HL-60 (cell line): Measurements from ENCODE around the gene ZBTB6.
"Not testable (repeated sequence)": the region's sequence is repeated elsewhere in the genome, so short reads cannot be mapped to it uniquely, and the experiment has no call there.

Experiments
- DNase-seq, 2 experiments: peaks; one replicate each; pipeline ENCODE4 v3.0.0-alpha.2; 2010 to 2020; ENCODE audit warnings: low read depth in 1 of 2, low spot score in 1 of 2
- H3K27ac ChIP-seq: fragments of 250-450 bp; sonication (Bioruptor Pico); replicated peaks from 2 replicates; pipeline ENCODE4 v1.5.1; 2020; ENCODE audit warnings: mild to moderate bottlenecking, moderate library complexity
- H3K27me3 ChIP-seq: fragments of 250-450 bp; sonication (Bioruptor Pico); 2 replicates; pipeline ENCODE4 v1.5.1; 2021; ENCODE audit warnings: mild to moderate bottlenecking, moderate library complexity; ENCODE audit not compliant: insufficient read depth, poor library complexity, severe bottlenecking
- H3K4me3 ChIP-seq: replicated peaks from 2 replicates; pipeline ENCODE4 v1.5.1; 2011; ENCODE audit warnings: mild to moderate bottlenecking, control low read depth, low read length; ENCODE audit not compliant: insufficient read depth
- GABPA ChIP-seq: IDR thresholded peaks from 2 replicates; pipeline ENCODE4 v1.6.1; 2012; ENCODE audit warnings: low read depth
- POLR2AphosphoS5 ChIP-seq: IDR thresholded peaks from 2 replicates; pipeline ENCODE4 v1.6.1; 2012; ENCODE audit warnings: low read depth
- SPI1 ChIP-seq: IDR thresholded peaks from 2 replicates; pipeline ENCODE4 v1.6.1; 2012; ENCODE audit warnings: low read depth, mild to moderate bottlenecking, borderline replicate concordance
- TF ChIP-seq, protein P1 (sequence below): IDR thresholded peaks from one replicate; pipeline ENCODE4 v1.5.1; 2011; ENCODE audit warnings: low read length, control low read depth, inconsistent platforms; ENCODE audit not compliant: insufficient read depth
- TF ChIP-seq, protein P2 (sequence below): IDR thresholded peaks from 2 replicates; pipeline ENCODE4 v1.6.1; 2012; ENCODE audit warnings: low read depth; ENCODE audit not compliant: insufficient replicate concordance

Gene ZBTB6

GRCh38 chr9:122875523-122875922 is 37.6 kb downstream of the ZBTB6 start:
- no peak for DNase-seq
- Histone ChIP-seq H3K27me3 (no peaks in the 10 kb centered on the region), H3K27ac (no peak overlapping the region), H3K4me3 (no peak overlapping the region)
- TF ChIP-seq, protein P1, sequence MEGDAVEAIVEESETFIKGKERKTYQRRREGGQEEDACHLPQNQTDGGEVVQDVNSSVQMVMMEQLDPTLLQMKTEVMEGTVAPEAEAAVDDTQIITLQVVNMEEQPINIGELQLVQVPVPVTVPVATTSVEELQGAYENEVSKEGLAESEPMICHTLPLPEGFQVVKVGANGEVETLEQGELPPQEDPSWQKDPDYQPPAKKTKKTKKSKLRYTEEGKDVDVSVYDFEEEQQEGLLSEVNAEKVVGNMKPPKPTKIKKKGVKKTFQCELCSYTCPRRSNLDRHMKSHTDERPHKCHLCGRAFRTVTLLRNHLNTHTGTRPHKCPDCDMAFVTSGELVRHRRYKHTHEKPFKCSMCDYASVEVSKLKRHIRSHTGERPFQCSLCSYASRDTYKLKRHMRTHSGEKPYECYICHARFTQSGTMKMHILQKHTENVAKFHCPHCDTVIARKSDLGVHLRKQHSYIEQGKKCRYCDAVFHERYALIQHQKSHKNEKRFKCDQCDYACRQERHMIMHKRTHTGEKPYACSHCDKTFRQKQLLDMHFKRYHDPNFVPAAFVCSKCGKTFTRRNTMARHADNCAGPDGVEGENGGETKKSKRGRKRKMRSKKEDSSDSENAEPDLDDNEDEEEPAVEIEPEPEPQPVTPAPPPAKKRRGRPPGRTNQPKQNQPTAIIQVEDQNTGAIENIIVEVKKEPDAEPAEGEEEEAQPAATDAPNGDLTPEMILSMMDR = no peak
- no peak for TF ChIP-seq GABPA
- TF ChIP-seq POLR2AphosphoS5 = no peak
- no peak for TF ChIP-seq SPI1
- TF ChIP-seq, protein P2, sequence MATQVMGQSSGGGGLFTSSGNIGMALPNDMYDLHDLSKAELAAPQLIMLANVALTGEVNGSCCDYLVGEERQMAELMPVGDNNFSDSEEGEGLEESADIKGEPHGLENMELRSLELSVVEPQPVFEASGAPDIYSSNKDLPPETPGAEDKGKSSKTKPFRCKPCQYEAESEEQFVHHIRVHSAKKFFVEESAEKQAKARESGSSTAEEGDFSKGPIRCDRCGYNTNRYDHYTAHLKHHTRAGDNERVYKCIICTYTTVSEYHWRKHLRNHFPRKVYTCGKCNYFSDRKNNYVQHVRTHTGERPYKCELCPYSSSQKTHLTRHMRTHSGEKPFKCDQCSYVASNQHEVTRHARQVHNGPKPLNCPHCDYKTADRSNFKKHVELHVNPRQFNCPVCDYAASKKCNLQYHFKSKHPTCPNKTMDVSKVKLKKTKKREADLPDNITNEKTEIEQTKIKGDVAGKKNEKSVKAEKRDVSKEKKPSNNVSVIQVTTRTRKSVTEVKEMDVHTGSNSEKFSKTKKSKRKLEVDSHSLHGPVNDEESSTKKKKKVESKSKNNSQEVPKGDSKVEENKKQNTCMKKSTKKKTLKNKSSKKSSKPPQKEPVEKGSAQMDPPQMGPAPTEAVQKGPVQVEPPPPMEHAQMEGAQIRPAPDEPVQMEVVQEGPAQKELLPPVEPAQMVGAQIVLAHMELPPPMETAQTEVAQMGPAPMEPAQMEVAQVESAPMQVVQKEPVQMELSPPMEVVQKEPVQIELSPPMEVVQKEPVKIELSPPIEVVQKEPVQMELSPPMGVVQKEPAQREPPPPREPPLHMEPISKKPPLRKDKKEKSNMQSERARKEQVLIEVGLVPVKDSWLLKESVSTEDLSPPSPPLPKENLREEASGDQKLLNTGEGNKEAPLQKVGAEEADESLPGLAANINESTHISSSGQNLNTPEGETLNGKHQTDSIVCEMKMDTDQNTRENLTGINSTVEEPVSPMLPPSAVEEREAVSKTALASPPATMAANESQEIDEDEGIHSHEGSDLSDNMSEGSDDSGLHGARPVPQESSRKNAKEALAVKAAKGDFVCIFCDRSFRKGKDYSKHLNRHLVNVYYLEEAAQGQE = no peak

DNA sequence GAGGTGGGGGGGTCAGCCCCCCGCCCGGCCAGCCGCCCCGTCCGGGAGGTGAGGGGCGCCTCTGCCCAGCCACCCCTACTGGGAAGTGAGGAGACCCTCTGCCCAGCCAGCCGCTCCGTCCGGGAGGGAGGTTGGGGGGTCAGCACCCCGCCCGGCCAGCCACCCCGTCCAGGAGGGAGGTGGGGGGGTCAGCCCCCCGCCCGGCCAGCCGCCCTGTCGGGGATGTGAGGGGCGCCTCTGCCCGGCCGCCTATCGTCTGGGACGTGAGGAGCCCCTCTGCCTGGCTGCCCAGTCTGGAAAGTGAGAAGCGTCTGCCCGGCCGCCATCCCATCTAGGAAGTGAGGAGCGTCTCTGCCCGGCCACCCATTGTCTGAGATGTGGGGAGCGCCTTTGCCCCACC is 45.8 kb downstream of the ZBTB6 start:
- H3K4me3 ChIP-seq, DNase-seq, H3K27me3 ChIP-seq, H3K27ac ChIP-seq: not testable (repeated sequence)

- Histone ChIP-seq H3K27me3 (no peaks in the 10 kb centered on the region), H3K4me3 (no peak overlapping the region), H3K27ac (no peak overlapping the region)
- no peak for DNase-seq
- TF ChIP-seq, protein P1 = no peak
- TF ChIP-seq POLR2AphosphoS5 = no peak
- TF ChIP-seq, protein P2 = no peak
- TF ChIP-seq GABPA = no peak
- no peak for TF ChIP-seq SPI1
Measured at GRCh38 chr9:122866079-122866478, 47.0 kb downstream of the ZBTB6 start.

DNA sequence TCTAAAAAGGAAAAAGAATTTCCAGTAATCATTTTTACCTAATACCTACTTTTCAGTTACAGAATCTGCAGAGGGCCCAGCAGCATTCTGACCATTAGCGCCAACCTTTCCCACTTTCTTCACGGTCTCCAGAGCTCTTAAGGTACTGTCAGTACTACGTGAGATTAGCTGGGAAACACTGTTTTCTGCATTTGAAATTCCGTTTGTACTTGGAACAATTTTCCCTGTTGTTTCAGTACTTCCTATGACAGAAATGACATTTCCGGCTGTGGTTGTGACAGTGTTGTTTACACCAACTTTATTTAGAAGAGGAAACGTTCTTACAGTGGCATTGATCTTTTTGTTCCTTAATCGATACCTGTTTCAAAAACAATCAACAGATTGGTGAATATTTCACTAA is 47.8 kb downstream of the ZBTB6 start:
- DNase-seq = no peak
- Histone ChIP-seq H3K27me3 (no peaks in the 10 kb centered on the region), H3K4me3 (no peak overlapping the region), H3K27ac (no peak overlapping the region)
- TF ChIP-seq SPI1 = no peak

DNA sequence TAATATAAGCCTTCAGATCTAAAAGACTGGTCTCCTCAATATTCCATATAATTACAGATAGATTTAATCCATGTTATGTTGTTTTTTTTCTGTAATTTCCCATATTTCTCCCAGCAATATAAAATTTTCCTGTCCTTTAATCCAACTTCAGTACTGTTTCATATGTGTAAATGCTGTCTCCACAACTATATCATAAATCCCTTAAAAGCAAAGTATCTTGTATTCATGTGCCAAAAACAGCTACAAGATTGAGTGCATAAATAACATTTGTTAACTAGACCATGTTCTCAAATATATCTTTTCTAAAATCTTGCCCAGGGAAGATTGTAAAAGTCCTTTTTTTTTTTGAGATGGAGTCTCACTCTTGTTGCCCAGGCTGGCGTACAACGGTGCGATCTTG is 49.7 kb downstream of the ZBTB6 start:
- no peak overlapping the region for H3K4me3 ChIP-seq
- no peak for DNase-seq
- no peak overlapping the region for H3K27ac ChIP-seq
- TF ChIP-seq GABPA = no peak
- TF ChIP-seq POLR2AphosphoS5 = no peak
- TF ChIP-seq, protein P2 = no peak
- no peaks in the 10 kb centered on the region for H3K27me3 ChIP-seq
